ENCODE results near the gene AKAIN1.

The AKAIN1 gene

DNA sequence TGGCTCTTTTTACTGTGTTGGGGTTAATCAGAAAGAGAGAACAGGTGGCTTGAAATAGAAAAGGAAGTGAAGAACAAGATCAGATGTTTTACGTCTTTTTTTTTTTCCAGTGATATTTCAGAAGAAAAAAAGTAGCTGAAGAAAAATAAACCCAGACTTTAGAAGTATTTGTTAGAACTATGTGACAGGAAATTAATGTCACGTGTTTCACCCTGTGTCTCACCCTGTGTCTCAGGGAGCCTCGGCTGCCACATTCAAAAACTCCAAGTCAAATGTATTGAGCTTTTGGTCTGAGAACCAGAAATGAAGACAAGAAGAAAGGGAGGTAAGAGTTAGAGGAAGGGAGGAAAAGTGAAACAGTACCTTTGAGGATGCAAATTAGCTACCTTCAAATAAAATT lies 38.0 kb downstream of the AKAIN1 start:
- DNase-seq, result no peak

DNA sequence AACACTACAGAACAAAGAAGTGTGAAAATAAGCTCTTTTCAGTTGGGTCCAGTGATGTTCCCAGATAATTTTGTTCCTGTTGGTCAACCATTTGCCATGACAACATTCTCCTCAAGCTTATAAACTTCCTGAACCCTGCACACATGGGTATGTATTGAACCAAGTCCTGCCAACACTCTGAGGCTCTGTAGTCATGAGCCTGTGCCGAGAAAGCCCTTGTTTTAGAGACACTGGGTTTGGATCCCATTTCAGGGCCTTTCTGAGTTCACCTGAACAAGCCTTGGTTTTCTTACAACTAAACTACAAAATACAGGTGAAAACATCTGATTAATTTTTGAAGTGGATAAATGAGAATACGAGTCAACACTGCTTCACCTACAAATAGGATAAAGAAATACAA lies 38.5 kb downstream of the AKAIN1 start:
- DNase-seq, result no peak

DNA sequence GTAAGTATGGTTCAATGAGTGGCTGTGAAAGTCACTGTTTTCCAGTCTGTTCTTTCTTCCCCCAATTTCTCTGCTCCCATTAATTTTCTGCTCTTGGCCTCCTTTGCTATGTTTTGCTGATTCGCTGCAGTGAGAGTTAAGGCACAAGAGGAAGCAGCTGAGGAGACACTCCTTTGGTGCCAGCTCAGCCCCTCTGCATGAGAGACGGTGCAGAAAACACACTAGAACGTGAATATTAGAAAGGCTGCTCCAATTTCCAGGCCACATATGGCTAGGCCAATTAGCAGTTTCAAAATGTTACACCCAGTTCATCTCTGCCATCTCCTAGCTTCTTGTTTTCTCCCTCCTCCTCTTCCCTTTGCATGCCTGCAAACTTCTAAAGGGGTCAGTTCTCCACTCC lies 38.9 kb downstream of the AKAIN1 start:
- DNase-seq, result no peak

GRCh38 chr18:5155907-5156287 lies 41.2 kb downstream of the AKAIN1 start:
- DNase-seq, result no peak

- no peak for DNase-seq
Observed at GRCh38 chr18:5155218-5155906, 41.7 kb downstream of the AKAIN1 start.

GRCh38 chr18:5152343-5153020 lies 44.6 kb downstream of the AKAIN1 start:
- no peak for DNase-seq

DNA sequence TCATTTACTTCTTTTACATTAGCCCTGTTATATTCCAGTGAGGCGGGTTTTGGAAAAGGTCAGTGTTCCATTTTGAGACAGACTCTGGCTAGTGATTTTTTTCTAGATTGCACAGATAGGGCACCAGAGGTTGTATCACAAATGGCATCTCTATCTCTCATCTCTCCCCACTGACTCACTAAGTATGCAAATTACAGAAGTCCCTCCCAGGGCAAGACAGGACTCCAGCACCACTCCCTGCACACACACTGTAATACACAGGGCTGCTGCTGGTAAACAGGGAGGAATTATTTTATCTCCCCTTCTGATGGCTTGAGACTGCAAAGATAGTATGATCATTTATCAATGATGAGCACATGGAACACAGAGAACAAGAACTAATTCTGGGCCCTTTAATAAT lies 46.2 kb downstream of the AKAIN1 start:
- no peak for DNase-seq

DNA sequence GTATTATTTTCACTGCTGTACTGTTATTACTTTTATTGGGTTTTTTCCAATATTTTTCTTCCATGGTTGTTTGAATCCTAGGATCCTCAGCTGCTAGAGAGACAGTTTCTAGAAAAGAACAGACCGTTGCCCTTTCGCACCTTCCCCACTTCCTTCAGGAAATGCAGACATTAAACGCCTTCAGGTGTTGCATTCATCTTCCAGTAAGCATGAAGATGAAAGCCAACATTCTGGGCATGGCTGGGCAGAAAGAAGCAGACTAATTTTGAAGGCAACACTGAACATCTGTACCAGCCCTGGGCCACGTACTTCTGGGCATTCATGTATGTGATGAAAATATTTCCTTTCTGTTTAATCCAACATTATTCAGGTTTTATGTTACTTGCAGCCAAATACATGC lies 51.0 kb downstream of the AKAIN1 start:
- no peak for DNase-seq

DNA sequence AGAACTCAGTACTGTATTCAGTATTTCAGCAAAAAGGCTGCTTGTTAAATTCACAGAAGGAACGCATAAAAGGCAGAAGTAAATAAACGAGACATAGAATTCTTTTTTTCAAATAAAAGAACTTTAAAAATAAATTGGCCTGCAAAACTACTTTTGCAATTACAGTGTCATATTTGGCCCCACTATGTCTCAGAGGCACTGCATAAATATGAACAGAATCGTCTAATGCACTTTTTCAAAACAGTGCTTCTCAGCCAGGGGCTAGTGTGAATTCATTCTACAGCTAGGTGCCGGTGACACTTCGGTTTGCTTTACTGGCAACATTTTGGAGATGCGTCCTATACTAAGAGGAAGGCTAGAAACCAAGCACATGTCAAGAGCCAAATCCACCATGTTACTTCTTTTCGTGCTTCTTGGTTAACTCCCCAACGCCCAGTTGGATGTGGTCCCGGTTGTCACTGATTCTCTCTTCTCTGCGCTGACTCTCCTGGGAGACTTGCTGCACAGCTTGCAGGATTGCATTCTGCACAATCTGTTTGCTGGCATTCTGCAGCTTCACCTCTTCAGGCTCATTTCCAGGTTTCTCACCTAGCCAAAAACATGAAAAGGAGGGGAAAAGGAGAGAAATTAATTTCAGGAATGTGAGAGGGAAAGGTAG lies 51.8 kb downstream of the AKAIN1 start:
- no peak for DNase-seq

DNA sequence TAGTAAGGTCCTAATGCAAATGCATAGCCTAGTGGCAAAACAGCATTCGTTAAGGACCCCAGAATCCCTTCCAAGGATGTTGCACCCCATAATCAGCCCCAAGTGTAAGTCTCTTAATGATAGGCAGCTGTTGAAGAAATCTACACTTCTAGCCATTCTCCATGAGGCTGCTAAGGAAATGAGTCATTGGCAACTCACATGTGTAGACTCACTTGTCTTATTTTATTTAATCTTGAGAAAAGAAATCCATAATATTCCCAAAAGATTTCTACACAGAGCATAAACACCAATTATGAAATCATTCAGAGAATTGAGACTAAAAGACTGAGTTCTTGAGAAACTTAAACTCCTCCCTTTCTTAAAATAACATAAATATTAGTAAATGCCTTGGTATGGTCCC lies 52.4 kb downstream of the AKAIN1 start:
- no peak for DNase-seq

DNA sequence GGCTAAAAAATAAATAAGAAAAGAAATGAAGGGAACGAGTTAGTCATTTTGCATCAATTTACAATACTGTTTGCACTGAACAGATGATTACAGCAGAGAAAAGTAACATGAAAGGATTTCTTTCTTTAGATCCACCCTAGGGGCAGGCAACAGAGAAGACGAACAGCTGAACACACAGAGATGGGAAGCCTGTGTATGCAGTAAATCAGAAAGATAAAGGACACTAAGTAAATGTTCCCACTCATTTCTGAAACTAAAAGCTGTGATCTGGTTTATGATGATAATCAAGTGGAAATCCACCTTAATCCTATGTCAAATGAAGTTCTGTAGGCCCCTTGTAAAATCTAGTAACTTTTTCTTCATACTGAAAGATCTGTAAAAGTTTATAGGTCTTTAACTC lies 54.2 kb downstream of the AKAIN1 start:
- no peak for DNase-seq

GRCh38 chr18:5142131-5142530 lies 54.9 kb downstream of the AKAIN1 start:
- DNase-seq, result no peak

DNA sequence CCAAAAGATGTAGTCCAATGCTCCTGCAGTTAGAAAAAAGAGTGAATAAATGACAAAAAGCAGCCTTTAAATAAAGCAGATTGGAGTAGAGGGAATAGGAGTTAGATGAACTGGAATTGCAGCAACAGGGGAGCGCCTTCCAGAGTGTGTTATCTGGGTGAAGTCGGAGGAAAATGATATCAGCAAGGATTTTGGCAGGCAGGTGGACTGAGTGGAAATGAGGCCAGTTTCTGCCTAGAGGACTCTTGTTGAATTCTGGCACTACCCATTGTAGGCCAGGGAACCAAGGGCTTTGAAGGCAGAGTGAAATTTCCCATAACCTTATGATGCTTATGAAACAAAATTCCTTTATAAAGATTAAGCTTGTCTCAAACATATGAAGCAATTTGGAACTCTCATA lies 59.8 kb downstream of the AKAIN1 start:
- no peak for DNase-seq

DNA sequence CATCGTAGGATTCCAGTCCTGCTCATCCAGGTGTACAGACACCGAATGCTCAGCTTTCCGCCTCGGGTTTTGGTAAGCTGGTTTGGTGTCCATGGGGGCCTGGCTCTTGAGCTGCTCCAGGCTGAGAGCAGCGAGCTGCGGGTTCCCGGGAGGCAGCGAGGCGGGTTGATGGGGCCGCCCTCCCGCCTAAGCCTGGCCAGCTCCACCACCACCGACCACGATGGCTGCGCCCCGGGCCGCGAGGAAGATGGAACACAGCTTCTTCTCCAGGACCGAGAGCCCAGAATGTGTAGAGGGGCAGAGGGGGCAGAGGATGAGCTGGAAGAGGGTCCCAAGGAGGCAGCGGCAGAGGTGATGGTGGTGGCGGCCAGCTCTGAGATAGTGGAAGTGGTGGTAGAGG lies 64.1 kb downstream of the AKAIN1 start:
- DNase-seq, result no peak

DNA sequence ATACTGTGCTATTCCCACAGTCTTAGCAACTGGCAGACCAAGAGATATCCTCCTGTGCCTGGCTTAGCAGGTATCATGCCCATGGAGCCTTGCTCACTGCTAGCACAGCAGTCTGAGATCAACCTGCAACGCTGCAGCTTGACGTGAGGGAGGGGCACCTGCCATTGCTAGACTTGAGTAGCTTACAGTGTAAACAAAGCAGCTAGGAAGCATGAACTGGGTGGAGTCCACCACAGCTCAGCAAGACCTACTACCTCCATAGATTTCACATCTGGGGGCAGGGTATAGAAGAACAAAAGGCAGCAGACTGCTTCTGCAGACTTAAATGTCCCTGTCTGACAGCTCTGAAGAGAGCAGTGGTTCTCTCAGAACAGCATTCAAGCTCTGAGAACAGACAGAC lies 74.8 kb downstream of the AKAIN1 start:
- no peak for DNase-seq

GRCh38 chr18:5110266-5110665 lies 86.8 kb downstream of the AKAIN1 start:
- DNase-seq, result no peak

- no peak for DNase-seq
Observed at GRCh38 chr18:5107988-5108387, 89.1 kb downstream of the AKAIN1 start.

- no peak for DNase-seq
Observed at GRCh38 chr18:5106730-5107129, 90.3 kb downstream of the AKAIN1 start.

- DNase-seq, result no peak
Observed at GRCh38 chr18:5104246-5104645, 92.8 kb downstream of the AKAIN1 start.

DNA sequence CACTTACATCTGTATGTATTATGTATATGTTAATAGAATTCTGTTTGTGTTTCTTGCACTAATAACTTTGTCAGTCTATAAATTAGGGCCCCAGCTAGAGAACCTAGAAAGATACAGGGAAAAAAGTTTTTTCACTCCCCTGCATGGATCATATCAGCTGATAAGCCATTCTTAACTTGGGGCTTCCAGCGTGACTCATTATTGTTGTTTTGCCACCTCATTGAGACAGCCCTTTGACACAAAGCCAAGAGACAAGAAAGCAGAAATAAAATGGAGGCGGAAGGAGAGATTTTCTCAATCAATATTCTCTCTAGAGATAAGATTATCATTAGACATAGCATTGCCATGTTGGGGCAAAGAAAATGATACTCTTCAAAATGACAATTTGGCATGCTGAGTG lies 93.4 kb downstream of the AKAIN1 start:
- no peak for DNase-seq

GRCh38 chr18:5103286-5103685 lies 93.8 kb downstream of the AKAIN1 start:
- no peak for DNase-seq

DNA sequence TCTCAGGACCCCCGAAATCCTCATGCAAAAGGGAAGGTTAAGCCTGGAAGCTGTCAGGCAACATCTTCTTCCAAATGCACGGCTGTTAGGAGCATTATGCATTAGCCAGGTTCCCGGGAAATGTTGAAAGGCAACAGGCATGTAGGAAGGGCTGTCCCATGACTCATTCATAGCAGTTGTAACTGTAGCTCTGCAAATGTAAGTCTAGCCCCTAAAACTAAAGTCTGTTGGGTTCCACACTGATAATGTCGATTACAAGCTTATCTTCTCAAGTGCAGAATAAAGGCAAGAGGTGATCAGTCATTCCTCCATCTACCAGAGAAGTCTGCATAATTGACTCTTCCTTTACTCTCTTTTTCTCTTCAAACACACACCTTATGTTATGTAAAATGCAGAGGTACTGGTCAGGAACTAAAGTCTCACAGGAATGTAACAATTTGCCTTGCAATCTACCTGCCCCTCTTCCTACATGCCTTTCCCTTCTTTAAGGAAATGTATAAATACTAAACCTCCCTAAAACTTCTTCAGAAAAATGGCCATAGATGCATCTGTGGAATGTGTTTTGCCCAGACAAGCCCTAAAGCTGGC lies 99.8 kb downstream of the AKAIN1 start:
- DNase-seq, result no peak

DNA sequence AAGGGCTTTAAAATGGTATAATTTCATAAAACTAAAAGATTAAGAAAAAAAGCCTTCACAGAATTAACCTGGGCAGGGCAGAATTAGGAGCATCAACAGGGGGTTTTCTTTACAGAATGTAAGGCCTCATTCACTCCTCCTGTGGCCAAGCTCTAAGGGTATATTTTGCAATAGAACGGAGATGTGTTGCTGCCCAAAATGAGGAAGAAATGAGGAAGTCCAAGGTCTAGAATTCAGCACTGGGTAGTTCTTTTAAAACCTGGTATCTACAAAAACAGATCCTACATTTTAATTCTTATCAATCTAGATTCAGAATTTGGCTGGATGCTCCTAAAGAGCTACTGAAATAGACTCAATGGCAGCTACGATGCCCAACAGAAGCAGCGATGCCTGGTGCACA lies 101.8 kb downstream of the AKAIN1 start:
- no peak for DNase-seq

GRCh38 chr18:5093902-5094301 lies 103.2 kb downstream of the AKAIN1 start:
- no peak for DNase-seq

All from fibroblast of skin of abdomen (primary cell).